Duodenal mucosa (tissue), 2 donors: ENCODE results near the gene XPR1.

Experiments used
- H3K27ac ChIP-seq: one replicate; pipeline ENCODE4 v1.7.0; 2013; ENCODE audit warnings: low read depth, low read length
- H3K27me3 ChIP-seq, 2 donors: one replicate each; pipeline ENCODE4 v1.7.0; 2013; ENCODE audit warnings: low read length in 2 of 2, control low read depth in 1 of 2; ENCODE audit not compliant: insufficient read depth in 2 of 2, control insufficient read depth in 1 of 2
- H3K36me3 ChIP-seq, 2 donors: one replicate each; pipeline ENCODE4 v1.7.0; 2013; ENCODE audit warnings: low read length in 2 of 2, control low read depth in 1 of 2; ENCODE audit not compliant: insufficient read depth in 2 of 2, control insufficient read depth in 1 of 2
- H3K4me1 ChIP-seq, 2 donors: one replicate each; pipeline ENCODE4 v1.7.0; 2013; ENCODE audit warnings: low read length in 2 of 2, control low read depth in 1 of 2; ENCODE audit not compliant: insufficient read depth in 2 of 2, control insufficient read depth in 1 of 2
- H3K4me3 ChIP-seq, 2 donors: one replicate each; pipeline ENCODE4 v1.7.0; 2013; ENCODE audit warnings: low read length in 2 of 2, low read depth in 1 of 2
- H3K9ac ChIP-seq, 2 donors: one replicate each; pipeline ENCODE4 v1.7.0; 2013; ENCODE audit warnings: low read length in 2 of 2, low read depth in 1 of 2
- H3K9me3 ChIP-seq, 2 donors: one replicate each; pipeline ENCODE4 v1.7.0; 2013; ENCODE audit warnings: low read length in 2 of 2, control low read depth in 1 of 2; ENCODE audit not compliant: control insufficient read depth in 1 of 2

XPR1 gene

GRCh38 chr1:180598333-180598974 lies 33.4 kb upstream of the XPR1 start:
- Histone ChIP-seq H3K27ac (no peak overlapping the region), H3K27me3 (no peaks in the 10 kb centered on the region), H3K9ac (no peak overlapping the region), H3K9me3 (no peaks in the 10 kb centered on the region), H3K36me3 (no peaks in the 10 kb centered on the region), H3K4me3 (no peak overlapping the region), H3K4me1 (peaks cover 0 to 5% of the 10 kb centered on the region in 2 donors)

GRCh38 chr1:180600343-180600742 lies 31.5 kb upstream of the XPR1 start:
- Histone ChIP-seq H3K4me3 (no peak overlapping the region), H3K27me3 (no peaks in the 10 kb centered on the region), H3K36me3 (no peaks in the 10 kb centered on the region), H3K9ac (no peak overlapping the region), H3K4me1 (peaks cover 0 to 5% of the 10 kb centered on the region in 2 donors), H3K27ac (no peak overlapping the region), H3K9me3 (no peaks in the 10 kb centered on the region)

GRCh38 chr1:180601512-180601911 lies 30.3 kb upstream of the XPR1 start:
- Histone ChIP-seq H3K27me3 (no peaks in the 10 kb centered on the region), H3K27ac (no peak overlapping the region), H3K9ac (no peak overlapping the region), H3K9me3 (no peaks in the 10 kb centered on the region), H3K36me3 (no peaks in the 10 kb centered on the region), H3K4me1 (peaks cover 0 to 5% of the 10 kb centered on the region in 2 donors), H3K4me3 (no peak overlapping the region)

GRCh38 chr1:180603223-180603849 lies 28.5 kb upstream of the XPR1 start:
- no peak overlapping the region for H3K9ac ChIP-seq
- H3K27me3 ChIP-seq = no peaks in the 10 kb centered on the region
- no peaks in the 10 kb centered on the region for H3K9me3 ChIP-seq
- H3K4me3 ChIP-seq = no peak overlapping the region
- no peak overlapping the region for H3K27ac ChIP-seq
- H3K4me1 ChIP-seq = peaks cover 0 to 5% of the 10 kb centered on the region in 2 donors
- no peaks in the 10 kb centered on the region for H3K36me3 ChIP-seq

- Histone ChIP-seq H3K9ac (no peak overlapping the region), H3K36me3 (no peaks in the 10 kb centered on the region), H3K4me3 (no peak overlapping the region), H3K4me1 (peaks cover 0 to 4% of the 10 kb centered on the region in 2 donors), H3K27me3 (no peaks in the 10 kb centered on the region), H3K9me3 (no peaks in the 10 kb centered on the region), H3K27ac (no peak overlapping the region)
These were observed 28.0 kb upstream of the XPR1 start for GRCh38 chr1:180603850-180604226.

GRCh38 chr1:180606155-180606554 lies 25.7 kb upstream of the XPR1 start:
- H3K4me1 ChIP-seq = peaks cover 0 to 9% of the 10 kb centered on the region in 2 donors
- H3K27me3 ChIP-seq = no peaks in the 10 kb centered on the region
- no peaks in the 10 kb centered on the region for H3K9me3 ChIP-seq
- H3K36me3 ChIP-seq = no peaks in the 10 kb centered on the region
- no peak overlapping the region for H3K4me3 ChIP-seq
- no peak overlapping the region for H3K9ac ChIP-seq
- H3K27ac ChIP-seq = no peak overlapping the region

GRCh38 chr1:180609643-180610555 lies 21.9 kb upstream of the XPR1 start:
- no peak overlapping the region for H3K27ac ChIP-seq

GRCh38 chr1:180610556-180611015 lies 21.2 kb upstream of the XPR1 start:
- Histone ChIP-seq H3K4me3 (no peak overlapping the region), H3K4me1 (peaks cover 0 to 9% of the 10 kb centered on the region in 2 donors), H3K27me3 (no peaks in the 10 kb centered on the region), H3K9me3 (no peaks in the 10 kb centered on the region), H3K27ac (no peak overlapping the region), H3K36me3 (no peaks in the 10 kb centered on the region), H3K9ac (no peak overlapping the region)

More at GRCh38 chr1:180609643-180610555, 21.9 kb upstream of the XPR1 start:
- Histone ChIP-seq H3K4me1 (peaks cover 0 to 9% of the 10 kb centered on the region in 2 donors), H3K9me3 (no peaks in the 10 kb centered on the region), H3K27me3 (no peaks in the 10 kb centered on the region), H3K9ac (no peak overlapping the region), H3K4me3 (no peak overlapping the region), H3K36me3 (no peaks in the 10 kb centered on the region)

- Histone ChIP-seq H3K9me3 (no peaks in the 10 kb centered on the region), H3K9ac (no peak overlapping the region), H3K27ac (no peak overlapping the region), H3K36me3 (no peaks in the 10 kb centered on the region), H3K4me1 (peaks cover 0 to 9% of the 10 kb centered on the region in 2 donors), H3K27me3 (no peaks in the 10 kb centered on the region), H3K4me3 (no peak overlapping the region)
These were observed 20.5 kb upstream of the XPR1 start for GRCh38 chr1:180611016-180611930.
